ENCODE results near the gene LEMD3.
"Not testable (repeated sequence)": the region's sequence is repeated elsewhere in the genome, so short reads cannot be mapped to it uniquely, and the experiment has no call there.

Gene LEMD3

GRCh38 chr12:65279369-65280112, 110.2 kb downstream of the LEMD3 start:
- no peaks in the 10 kb centered on the region for H3K36me3 ChIP-seq (ENCODE audit: insufficient read depth, low read length)
- no peaks in the 10 kb centered on the region for H3K27me3 ChIP-seq (ENCODE audit: insufficient read depth, low read length)
- H2AFZ ChIP-seq (ENCODE audit: low read length, unreplicated experiment): peak overlapping the region; percentile 96
- peak overlapping the region; percentile 97 for H3K4me3 ChIP-seq (ENCODE audit: low read depth, low read length)
- peaks cover 18% of the 10 kb centered on the region for H3K4me1 ChIP-seq (ENCODE audit: control insufficient read depth, insufficient read depth, low read length, unreplicated experiment)
- H3K27ac ChIP-seq (ENCODE audit: low read depth, low read length): peak overlapping the region; percentile 54
- H3K79me2 ChIP-seq (ENCODE audit: control insufficient read depth, insufficient read depth, low read length, unreplicated experiment): peaks cover 53% of the 10 kb centered on the region

DNA sequence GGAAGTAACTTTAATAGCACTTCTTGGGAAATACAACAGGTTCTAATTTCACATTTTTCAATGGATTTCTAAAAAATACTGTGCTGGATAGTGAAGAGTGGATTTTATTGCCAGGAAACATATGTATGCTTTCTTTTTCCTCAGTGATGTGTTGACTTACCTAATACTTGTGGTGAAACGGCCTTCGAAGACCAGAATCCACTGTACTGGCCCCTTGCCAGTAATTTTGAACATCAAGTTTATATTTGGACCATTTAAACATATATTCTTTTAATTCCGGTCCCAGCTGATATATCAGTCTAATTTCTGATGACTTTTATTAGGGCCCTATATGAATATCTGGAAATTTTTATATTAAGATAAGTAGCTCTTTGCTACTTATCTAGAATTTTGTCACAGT, 110.9 kb downstream of the LEMD3 start:
- no peaks in the 10 kb centered on the region for H3K27me3 ChIP-seq (ENCODE audit: insufficient read depth, low read length)
- peaks cover 60% of the 10 kb centered on the region for H3K79me2 ChIP-seq (ENCODE audit: control insufficient read depth, insufficient read depth, low read length, unreplicated experiment)
- H3K4me1 ChIP-seq (ENCODE audit: control insufficient read depth, insufficient read depth, low read length, unreplicated experiment): peaks cover 18% of the 10 kb centered on the region
- no peak overlapping the region for H2AFZ ChIP-seq (ENCODE audit: low read length, unreplicated experiment)
- no peak overlapping the region; the same call in 1 of the 2 replicates for H3K27ac ChIP-seq (ENCODE audit: low read depth, low read length)
- H3K36me3 ChIP-seq (ENCODE audit: insufficient read depth, low read length): no peaks in the 10 kb centered on the region
- H3K4me3 ChIP-seq (ENCODE audit: low read depth, low read length): peak overlapping the region; percentile 97

DNA sequence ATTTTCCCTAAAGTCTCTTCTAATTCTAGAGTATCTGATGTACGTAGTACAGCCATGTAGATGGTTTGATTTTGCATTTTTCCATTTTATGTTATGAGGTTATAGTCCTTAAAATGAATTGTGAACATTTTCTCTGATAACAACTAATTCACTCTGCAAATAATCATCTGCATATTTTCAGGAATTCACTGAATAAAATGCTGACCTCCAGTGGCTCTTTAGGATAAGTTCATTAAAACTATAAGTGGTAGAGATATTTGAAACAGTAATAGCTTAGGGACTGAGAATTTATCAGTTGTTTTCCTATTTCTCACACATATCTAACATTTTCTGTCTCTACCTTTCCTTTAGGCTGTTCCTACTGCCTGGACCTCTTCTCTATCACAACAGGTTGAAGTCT, 113.5 kb downstream of the LEMD3 start:
- no peak overlapping the region for H3K4me3 ChIP-seq (ENCODE audit: low read depth, low read length)
- H3K36me3 ChIP-seq (ENCODE audit: insufficient read depth, low read length): no peaks in the 10 kb centered on the region
- H3K27ac ChIP-seq (ENCODE audit: low read depth, low read length): no peak overlapping the region
- no peak overlapping the region for H2AFZ ChIP-seq (ENCODE audit: low read length, unreplicated experiment)
- H3K27me3 ChIP-seq (ENCODE audit: insufficient read depth, low read length): no peaks in the 10 kb centered on the region
- peaks cover 75% of the 10 kb centered on the region for H3K79me2 ChIP-seq (ENCODE audit: control insufficient read depth, insufficient read depth, low read length, unreplicated experiment)
- H3K4me1 ChIP-seq (ENCODE audit: control insufficient read depth, insufficient read depth, low read length, unreplicated experiment): peaks cover 18% of the 10 kb centered on the region

- H3K79me2 ChIP-seq (ENCODE audit: control insufficient read depth, insufficient read depth, low read length, unreplicated experiment): peaks cover 74% of the 10 kb centered on the region
Observed at GRCh38 chr12:65285532-65285931, 116.1 kb downstream of the LEMD3 start.

DNA sequence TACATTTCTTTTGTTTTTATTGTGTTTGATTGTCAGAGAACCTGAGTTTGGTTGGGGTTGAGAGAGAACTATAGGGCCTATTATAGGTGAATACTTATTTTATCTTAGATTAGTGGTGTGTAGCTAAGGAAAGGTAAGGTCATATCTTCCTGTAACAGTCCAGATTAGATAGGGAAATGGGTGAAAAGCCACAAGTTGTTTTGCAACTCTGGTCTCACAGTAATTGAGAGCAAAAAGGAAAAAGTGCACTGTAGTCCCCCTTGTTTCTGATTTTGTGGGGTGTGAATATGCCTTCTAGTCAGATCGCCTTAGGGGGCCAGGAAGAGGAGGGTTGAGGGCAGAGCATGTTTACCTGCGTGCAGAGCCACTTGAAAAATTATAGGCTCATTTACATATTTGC, 118.0 kb downstream of the LEMD3 start:
- H2AFZ ChIP-seq (ENCODE audit: low read length, unreplicated experiment): no peak overlapping the region
- H3K36me3 ChIP-seq (ENCODE audit: insufficient read depth, low read length): no peaks in the 10 kb centered on the region
- H3K27me3 ChIP-seq (ENCODE audit: insufficient read depth, low read length): no peaks in the 10 kb centered on the region
- no peak overlapping the region for H3K4me3 ChIP-seq (ENCODE audit: low read depth, low read length)
- H3K27ac ChIP-seq (ENCODE audit: low read depth, low read length): no peak overlapping the region
- peaks cover 5% of the 10 kb centered on the region for H3K4me1 ChIP-seq (ENCODE audit: control insufficient read depth, insufficient read depth, low read length, unreplicated experiment)
- H3K79me2 ChIP-seq (ENCODE audit: control insufficient read depth, insufficient read depth, low read length, unreplicated experiment): peaks cover 73% of the 10 kb centered on the region

More at GRCh38 chr12:65285532-65285931, 116.1 kb downstream of the LEMD3 start:
- H3K27me3 ChIP-seq (ENCODE audit: insufficient read depth, low read length); H3K4me3 ChIP-seq (ENCODE audit: low read depth, low read length); H3K27ac ChIP-seq (ENCODE audit: low read depth, low read length); H3K36me3 ChIP-seq (ENCODE audit: insufficient read depth, low read length); H2AFZ ChIP-seq (ENCODE audit: low read length, unreplicated experiment): not testable (repeated sequence)
- H3K4me1 ChIP-seq (ENCODE audit: control insufficient read depth, insufficient read depth, low read length, unreplicated experiment): peaks cover 18% of the 10 kb centered on the region

DNA sequence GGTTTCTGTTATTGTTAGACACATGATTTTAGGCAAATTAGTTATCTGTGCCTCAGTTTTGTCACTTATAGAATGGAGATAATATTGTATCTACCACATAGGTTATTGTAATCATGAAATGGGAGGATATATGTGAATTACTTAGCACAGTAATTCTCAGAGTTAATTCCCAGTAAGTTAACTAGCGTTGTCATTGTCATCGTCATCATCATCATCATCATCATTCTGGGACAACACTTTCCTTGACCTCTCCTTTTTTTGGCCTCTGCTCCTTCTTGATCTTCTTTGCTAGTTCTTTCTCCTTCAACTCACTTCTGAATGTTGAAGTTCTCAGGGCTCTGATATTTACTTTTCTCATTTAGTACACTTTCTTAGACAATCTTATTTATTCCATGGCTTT, 122.9 kb downstream of the LEMD3 start:
- H3K27me3 ChIP-seq (ENCODE audit: insufficient read depth, low read length): no peaks in the 10 kb centered on the region
- H3K4me1 ChIP-seq (ENCODE audit: control insufficient read depth, insufficient read depth, low read length, unreplicated experiment): no peaks in the 10 kb centered on the region
- H3K27ac ChIP-seq (ENCODE audit: low read depth, low read length): no peak overlapping the region
- H3K4me3 ChIP-seq (ENCODE audit: low read depth, low read length): no peak overlapping the region
- peaks cover 3% of the 10 kb centered on the region for H3K36me3 ChIP-seq (ENCODE audit: insufficient read depth, low read length)
- H2AFZ ChIP-seq (ENCODE audit: low read length, unreplicated experiment): no peak overlapping the region
- H3K79me2 ChIP-seq (ENCODE audit: control insufficient read depth, insufficient read depth, low read length, unreplicated experiment): peaks cover 70% of the 10 kb centered on the region

GRCh38 chr12:65293735-65294134, 124.4 kb downstream of the LEMD3 start:
- H3K79me2 ChIP-seq (ENCODE audit: control insufficient read depth, insufficient read depth, low read length, unreplicated experiment): peaks cover 69% of the 10 kb centered on the region
- H3K27ac ChIP-seq (ENCODE audit: low read depth, low read length): no peak overlapping the region
- H3K4me3 ChIP-seq (ENCODE audit: low read depth, low read length): no peak overlapping the region
- no peaks in the 10 kb centered on the region for H3K27me3 ChIP-seq (ENCODE audit: insufficient read depth, low read length)
- peaks cover 3% of the 10 kb centered on the region for H3K36me3 ChIP-seq (ENCODE audit: insufficient read depth, low read length)
- no peaks in the 10 kb centered on the region for H3K4me1 ChIP-seq (ENCODE audit: control insufficient read depth, insufficient read depth, low read length, unreplicated experiment)
- no peak overlapping the region for H2AFZ ChIP-seq (ENCODE audit: low read length, unreplicated experiment)

DNA sequence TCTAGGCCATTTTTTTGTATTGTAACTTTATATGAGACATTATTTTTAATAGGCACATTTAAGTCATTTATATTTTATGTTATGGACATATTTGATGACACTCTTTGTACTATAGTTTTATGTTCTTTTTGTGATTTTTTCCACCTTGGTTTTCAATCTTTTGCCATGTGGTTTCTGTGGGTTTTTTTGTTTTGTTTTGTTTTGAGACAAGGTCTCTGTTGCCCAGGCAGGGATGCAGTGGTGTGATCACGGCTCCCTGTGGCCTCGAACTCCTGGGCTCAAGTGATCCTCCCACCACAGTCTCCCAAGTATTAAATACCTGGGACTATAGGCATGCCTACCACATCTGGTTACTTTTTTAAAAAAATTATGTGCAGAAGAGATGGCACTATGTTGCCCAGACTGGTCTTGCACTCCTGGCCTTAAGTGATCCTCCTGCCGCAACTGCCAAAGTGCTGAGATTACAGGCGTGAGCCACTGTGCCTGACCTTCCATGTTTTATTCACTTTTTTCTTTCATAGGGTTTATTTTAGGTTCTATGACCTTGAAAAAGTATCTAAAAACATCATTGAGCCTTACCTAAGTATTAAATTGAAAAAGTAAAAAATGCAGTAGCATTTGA, 125.4 kb downstream of the LEMD3 start:
- Histone ChIP-seq H3K27me3 (ENCODE audit: insufficient read depth, low read length) (no peaks in the 10 kb centered on the region), H3K36me3 (ENCODE audit: insufficient read depth, low read length) (peaks cover 3% of the 10 kb centered on the region), H3K79me2 (ENCODE audit: control insufficient read depth, insufficient read depth, low read length, unreplicated experiment) (peaks cover 75% of the 10 kb centered on the region), H3K27ac (ENCODE audit: low read depth, low read length) (no peak overlapping the region), H3K4me1 (ENCODE audit: control insufficient read depth, insufficient read depth, low read length, unreplicated experiment) (no peaks in the 10 kb centered on the region), H3K4me3 (ENCODE audit: low read depth, low read length) (no peak overlapping the region), H2AFZ (ENCODE audit: low read length, unreplicated experiment) (no peak overlapping the region)

DNA sequence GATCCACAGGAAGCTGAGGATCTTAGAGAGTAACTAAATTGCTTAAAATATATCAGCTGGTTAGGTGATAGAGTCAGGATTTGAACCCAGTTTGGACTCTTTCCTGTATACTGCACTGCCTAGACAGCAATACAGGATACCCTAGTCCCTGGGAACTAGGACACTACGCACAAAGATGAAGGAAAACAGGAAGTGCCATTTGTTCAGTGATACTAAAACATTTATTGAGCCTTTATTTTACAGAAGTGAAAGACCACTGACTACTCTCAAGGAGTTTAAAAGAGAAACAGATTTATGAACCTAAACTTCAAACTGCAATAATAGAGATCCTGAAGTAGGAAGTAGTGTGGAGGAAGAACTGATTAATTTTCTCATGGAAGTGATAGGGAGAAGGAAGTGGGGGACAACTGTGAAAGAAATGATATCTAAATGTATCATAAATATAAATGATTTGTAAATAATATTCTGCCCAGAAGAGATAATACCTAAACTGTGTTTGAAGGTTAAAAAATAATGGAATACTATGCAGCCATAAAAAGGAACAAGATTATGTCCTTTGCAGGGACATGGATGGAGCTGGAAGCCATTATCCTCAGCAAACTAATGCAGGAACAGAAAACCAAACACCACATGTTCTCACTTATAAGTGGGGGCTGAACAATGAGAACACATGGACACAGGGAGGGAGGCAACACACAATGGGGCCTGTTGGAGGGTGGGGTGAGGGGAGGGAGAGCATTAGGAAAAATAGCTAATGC, 127.3 kb downstream of the LEMD3 start:
- H2AFZ ChIP-seq (ENCODE audit: low read length, unreplicated experiment): no peak overlapping the region
- H3K27me3 ChIP-seq (ENCODE audit: insufficient read depth, low read length): no peaks in the 10 kb centered on the region
- no peak overlapping the region for H3K27ac ChIP-seq (ENCODE audit: low read depth, low read length)
- no peak overlapping the region for H3K4me3 ChIP-seq (ENCODE audit: low read depth, low read length)
- H3K4me1 ChIP-seq (ENCODE audit: control insufficient read depth, insufficient read depth, low read length, unreplicated experiment): no peaks in the 10 kb centered on the region
- H3K79me2 ChIP-seq (ENCODE audit: control insufficient read depth, insufficient read depth, low read length, unreplicated experiment): peaks cover 77% of the 10 kb centered on the region
- H3K36me3 ChIP-seq (ENCODE audit: insufficient read depth, low read length): peaks cover 3% of the 10 kb centered on the region

All from ACC112 (cell line).